HT-29 (cell line): ENCODE results near the gene C2CD4A. TPM values are rescaled to one million over a fixed set of nuclear protein-coding genes. Genes with fewer than 3 reads are reported as not detected.

Experiments
- DNase-seq: peaks from one replicate; pipeline ENCODE4 v3.0.0-alpha.2; 2015; ENCODE audit warnings: low spot score
- total RNA-seq: library from RNA; depleted of rRNA; stranded (reverse); fragments of >200 nt; shearing (Covaris generic); gene quantifications from 2 replicates; pipeline ENCODE4 v1.2.3, GENCODE V29; 2014

C2CD4A gene
- total RNA-seq, 1 experiment from 2014 or later: 0.58 TPM

DNA sequence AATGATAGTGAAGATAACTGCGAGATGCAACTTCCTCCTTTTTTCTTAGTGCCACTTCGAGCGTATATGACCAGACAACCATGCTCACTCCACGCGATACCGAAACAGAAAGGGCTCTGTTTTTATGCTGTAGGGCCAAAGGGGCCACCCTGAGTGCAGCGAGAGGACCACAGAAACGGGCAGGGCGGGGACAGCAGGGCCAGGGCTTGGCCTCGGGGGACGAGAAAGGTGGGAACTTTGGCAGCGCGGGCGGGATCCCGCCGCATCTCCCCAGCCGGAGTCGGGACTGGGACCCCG is 7.0 kb upstream of the C2CD4A start:
- peak; percentile 62 for DNase-seq

DNA sequence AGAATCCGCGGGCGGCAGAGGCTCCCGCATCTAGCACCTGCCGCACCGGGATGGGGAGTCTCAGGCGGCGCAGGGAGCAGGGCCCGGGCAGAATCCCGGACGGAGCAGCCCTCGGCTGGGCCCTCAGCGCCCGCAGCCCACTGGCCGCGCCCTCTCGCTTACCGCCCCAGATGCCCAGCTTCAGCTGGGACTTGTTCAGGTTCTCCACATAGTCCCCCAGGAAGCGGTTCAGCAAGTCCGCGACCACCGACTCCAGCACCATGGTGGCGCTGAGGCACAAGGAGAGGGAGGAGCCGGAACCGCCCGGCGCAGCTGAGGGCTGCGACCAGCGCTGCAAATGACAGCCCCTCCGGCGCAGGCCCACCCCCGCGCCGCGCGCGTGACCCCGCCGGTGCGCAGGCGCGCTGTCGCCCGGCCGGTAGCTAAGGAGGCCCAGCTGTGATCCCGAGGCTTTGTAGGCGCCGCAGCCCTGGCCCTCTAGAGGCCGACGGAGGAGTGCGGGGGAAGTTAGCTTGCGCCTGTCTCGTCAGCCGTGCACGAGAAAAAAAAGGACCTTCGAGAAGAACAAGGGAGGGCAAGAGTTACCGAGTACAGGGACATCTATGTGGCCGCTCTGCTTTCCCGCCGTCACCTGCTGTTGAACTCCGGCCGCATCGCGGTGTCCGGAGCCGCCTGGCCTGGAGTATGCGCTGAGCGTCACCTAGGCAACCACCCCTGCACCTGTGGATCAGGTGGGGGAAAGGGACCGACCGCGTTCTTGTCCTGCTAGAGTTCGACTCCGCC is 6.5 kb upstream of the C2CD4A start, which contains the start of gene VPS13C:
Gene VPS13C (minus strand): TSS at position 335 of the 783 bp plus-strand sequence. CDS start 73 bp downstream, at position 262.
- DNase-seq: peak; percentile 97

DNA sequence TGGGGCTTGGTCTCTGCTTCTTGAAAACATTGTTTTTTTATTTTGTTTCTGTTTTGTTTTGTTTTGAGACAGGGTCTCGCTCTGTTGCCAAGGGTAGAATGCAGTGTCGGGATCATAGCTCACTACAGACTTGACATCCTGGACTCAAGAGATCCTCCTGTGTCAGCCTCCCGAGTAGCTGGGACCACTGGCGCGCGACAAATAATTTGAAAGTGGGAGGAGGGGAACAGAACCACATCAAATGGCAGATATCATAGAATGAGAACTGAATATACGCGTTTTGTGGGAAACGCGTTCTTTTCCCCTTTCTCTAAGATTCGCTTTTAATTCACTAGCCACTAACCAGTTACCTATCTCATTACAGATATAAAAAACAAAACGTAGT is 5.9 kb upstream of the C2CD4A start:
- DNase-seq: no peak

DNA sequence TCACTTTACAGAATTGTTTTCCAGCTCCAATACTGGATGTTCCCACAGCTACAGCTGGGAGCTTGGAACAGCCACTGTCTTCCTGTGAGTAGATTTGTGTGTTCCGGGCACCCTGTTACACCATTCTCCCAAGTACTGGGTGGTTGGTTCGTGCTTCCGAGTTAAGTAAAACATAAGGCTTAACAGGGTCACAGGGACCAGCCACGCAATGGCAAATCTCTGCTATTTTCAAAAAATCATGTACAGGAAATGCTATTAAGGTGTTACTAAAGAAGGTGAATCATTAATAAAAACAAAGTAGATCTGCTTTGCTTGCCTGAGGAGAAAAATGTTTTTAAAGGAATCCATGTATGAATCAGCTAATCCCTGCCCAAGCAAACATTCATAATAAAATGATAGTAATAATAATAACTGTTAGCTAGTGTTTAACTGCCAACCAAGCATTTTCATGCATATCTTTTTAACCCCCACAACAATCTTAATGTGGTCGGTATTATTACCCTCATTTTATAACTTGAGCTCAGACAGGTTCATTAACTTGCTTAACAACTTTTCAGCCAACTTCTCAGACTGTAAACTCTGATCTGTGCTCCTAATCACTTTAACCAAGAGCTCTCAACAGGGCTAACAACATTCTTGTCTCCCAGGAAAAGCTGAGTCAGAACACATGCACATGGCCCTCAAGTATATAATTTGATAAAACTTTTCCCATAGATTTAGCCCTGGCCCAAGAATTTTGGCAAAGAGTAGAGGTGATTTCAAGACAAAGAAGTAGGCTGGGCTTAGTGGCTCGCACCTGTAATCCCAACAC is 2.7 kb upstream of the C2CD4A start:
- DNase-seq: peak; percentile 68

DNA sequence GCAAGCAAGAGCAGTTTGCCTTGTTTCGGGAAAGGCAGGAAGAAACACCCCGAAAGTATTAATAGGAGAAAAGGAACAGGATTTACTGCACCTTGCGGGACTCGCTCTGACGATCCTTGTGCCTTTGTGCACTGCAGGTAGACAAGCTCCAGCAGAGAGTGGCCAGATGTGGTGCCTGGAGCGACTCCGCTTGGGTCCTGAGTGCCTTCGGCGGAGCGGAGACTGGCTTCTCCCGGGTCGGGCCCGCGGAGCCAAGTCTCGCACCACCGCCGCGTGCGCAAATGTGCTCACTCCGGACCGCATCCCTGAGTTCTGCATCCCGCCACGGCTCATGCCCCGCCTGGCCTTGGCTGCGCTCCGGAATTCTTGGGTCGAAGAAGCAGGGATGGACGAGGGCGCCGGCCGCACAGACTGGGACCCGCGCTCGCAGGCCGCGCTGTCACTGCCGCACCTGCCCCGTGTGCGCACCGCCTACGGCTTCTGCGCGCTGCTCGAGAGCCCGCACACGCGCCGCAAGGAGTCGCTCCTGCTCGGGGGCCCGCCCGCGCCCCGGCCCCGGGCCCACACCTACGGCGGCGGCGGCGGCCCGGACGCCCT is 769 bp downstream of the C2CD4A start:
- DNase-seq: peak; percentile 36

DNA sequence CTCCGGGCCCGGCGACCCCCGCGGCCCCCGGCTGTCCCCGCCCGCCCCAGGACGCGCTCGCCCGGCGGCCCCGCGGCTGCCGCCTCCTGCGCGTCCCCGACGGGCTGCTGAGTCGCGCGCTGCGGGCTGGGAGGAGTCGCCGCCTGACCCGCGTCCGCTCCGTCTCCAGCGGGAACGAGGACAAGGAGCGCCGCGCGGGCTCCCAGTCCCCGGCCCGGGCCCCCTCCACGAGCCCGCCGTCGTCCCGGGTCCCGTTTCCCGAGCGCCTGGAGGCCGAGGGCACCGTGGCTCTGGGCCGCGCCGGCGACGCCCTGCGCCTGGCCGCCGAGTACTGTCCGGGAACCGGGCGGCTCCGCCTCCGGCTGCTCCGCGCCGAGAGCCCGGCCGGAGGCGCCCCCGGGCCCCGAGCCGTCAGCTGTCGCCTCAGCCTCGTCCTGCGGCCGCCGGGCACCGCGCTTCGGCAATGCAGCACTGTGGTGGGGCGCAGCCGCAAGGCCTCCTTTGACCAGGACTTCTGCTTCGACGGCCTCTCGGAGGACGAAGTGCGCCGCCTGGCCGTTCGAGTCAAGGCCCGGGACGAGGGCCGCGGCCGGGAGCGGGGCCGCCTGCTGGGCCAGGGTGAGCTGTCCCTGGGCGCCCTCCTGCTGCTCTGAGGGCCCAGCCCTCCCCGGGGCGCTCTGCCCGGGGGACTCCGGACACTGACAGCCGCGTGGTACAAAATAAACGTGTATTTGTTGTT is 1.5 kb downstream of the C2CD4A start:
- peak; percentile 49 for DNase-seq

DNA sequence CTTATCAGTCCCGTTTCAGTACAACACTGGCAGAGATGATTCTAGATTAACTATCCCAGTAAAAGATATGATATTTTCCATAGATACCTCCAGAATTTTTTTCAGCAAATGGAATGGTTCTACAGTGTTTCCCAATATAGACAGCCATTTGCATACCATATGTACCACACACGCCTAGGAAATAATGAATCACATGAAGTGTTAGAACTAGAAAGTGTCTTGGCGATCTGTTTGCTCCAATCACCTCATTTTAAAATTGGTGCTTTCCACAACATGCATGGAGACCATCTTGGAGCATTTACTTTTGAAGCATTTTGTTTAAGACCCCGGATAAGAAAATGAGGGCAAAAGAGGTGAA is 2.0 kb downstream of the C2CD4A start:
- DNase-seq: peak; percentile 38

DNA sequence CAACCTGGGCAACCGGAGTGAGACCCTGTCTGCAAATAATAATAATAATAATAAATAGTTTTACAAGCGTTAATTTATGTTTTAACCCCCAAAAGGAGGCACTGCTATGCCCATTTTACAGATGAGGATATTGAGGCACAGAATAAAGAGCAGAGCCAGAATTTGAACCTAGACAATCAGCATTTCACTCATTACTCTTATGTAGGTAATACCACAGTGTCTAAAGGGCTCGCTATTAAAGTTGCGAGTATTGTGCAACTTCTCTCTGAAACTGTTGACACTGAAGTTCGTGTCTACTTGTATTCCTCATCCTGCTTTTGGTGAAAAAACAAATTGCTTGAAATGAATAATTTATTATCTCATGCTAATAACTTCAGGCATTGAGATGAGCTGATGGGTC is 2.8 kb downstream of the C2CD4A start:
- no peak for DNase-seq

DNA sequence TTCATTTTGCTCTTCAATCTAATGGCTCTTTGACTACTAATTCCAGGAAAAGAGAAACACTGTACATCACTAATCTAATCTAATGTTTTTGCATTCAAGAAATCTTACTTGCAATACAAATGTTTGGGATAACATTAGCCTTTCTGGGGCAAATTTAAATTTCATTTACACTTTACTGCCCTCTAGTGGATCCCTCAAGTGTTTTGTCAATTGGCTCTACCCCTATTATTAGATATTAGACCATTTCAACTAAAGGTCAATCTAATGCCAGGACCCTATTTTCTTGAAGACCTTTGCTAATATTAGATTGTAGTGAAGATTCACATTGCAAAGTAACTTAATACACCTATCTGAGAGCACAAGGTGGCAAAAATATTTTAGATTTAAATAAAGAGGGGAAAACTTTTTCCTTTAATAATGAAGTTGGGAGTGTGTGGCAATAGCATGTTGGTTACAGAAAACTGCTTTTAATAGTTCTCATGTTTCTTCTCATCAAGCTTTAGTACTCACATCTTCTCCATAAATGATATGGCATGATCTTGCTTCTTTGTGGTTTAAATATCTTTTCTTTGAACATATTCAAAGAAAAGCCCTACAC is 5.0 kb downstream of the C2CD4A start:
- peak; percentile 66 for DNase-seq

DNA sequence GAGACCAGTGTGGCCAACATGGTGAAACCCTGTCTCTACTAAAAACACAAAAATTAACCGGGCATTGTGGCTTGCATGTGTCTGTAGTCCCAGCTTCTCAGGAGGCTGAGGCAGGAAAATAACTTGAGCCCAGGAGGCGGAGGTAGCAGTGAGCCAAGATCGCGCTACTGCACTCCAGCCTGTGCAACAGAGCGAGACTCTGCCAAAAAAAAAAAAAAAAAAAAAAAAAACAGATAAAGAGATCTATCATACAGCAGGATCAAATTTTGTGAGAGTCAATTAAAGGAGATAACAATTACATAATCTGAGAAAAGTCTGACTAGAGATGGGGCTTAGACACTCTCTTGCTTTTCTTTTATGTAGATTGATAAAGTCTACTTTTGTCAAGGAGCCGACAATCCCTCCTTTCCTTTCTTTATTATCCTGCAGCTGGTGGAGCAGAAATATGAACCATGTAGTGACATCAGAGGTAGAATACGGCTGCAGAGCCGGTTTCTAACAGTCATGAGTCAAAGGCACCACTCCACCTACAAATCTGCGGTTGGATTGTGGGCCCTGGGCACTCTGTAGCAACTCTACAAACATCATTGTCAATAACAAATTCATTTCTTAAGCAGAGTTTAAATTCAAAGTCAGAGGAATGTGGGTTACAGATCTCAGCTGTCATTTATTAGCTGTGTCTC is 9.0 kb downstream of the C2CD4A start:
- peak; percentile 84 for DNase-seq

DNA sequence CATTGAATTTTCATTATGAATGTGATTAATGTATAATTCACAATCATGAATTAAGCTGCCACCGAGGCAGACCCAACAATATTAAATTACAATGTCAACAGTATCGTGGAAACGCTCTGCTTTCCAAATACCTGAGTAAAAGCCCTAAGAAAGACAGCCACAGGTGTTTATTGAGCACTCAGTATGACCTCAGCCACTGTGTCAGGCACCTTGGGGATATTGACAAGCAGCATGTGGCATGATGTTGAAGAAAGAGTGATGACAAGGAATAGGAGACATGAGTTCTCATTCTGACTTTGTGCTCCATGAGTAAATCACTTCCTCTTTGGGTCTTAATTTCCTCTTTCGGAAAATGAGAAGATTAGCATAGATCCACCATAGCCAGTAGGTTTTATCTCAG is 12.8 kb downstream of the C2CD4A start:
- DNase-seq: no peak

DNA sequence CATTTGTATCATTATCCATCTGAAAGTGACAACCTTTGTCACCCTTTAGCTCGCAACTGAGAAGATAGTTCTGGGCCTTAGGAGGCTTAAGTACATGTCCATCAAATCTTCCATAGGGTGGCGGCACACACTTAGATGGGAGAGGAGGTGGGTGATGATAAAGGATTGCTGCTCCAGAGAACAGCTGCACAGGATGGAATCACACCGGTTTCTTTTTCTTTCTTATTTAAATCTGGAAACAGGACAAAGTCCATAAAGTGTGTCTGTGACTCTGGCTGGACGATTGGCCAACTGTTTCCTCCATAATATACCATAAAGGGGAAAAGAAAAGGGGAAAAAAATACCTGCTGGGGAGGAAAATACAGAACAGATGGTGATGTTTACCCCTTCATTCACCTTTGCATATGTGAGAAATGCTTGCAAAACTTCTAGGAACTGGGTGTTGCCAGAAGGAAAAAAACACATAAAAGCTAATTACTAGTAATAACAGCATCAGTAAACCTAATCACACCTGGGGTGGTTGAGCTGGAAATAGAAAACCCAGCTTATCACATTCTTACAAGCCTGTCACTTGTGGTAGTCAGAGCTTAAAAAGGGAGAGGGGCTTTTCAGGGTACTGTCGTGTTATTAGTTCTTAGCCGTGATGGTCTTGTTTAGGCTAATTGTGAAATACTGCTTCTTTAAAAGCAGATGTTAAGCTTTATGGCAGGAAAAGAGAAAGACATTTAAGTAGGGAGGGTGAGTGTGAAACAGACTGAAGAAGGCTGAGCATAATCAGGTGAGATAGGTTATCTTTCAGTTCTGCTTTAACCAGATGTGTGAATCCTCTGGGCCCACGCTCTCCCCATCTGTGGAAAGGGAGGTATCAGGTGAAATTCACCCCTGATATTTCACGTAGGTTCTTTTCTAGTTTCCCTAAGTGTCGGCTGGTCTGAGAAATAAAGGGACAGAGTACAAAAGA is 16.7 kb downstream of the C2CD4A start:
- no peak for DNase-seq

DNA sequence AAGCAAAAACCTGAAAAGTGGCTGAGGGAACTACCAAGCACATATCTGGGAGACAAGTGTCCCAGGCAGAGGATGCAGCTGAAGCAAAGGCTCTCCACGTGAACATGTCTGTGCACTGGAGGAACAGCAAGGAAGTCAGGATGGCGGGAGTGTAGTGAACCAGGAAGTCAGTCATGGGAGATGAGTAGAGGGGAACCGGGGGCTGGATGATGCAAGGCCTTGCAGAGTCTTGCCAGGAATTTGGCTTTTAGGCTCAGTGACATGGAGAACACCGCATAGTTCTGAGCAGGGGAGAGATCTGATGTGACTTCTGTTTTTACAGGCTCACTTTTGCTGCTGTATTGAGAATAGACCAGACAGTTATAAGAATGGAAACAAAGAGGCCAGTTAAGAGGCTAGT is 19.0 kb downstream of the C2CD4A start:
- DNase-seq: no peak

DNA sequence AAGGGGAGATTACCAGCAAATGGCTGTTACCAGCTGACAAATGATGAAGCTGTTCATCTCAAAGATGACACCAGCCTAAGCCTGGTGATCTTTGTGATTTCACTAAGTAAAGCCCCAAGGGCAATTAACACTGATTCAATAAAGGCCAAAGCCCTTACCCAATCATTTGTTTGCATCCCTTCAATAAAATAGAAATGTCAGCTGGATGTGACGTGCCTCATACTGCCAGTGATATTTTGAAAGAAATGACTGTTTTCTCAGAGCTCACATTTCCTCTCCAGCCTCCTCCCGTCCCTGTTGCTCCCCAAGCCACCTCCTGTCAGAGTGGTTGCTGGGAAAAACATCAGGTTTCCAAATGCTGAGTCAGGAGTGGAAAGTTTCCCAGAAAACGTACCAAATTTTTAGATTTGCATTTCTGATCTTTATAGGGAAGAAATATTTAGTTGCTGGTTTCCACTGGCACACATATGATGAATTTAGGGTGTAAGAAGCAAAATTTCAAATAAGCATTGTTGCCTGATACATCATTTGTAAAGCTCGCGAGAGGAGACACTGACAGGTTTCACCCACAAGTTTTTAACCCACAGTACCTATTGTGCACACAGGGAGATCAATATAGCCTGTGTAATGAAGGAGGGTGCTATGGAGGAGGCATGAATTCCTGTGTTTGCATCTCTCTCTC is 21.0 kb downstream of the C2CD4A start:
- no peak for DNase-seq

DNA sequence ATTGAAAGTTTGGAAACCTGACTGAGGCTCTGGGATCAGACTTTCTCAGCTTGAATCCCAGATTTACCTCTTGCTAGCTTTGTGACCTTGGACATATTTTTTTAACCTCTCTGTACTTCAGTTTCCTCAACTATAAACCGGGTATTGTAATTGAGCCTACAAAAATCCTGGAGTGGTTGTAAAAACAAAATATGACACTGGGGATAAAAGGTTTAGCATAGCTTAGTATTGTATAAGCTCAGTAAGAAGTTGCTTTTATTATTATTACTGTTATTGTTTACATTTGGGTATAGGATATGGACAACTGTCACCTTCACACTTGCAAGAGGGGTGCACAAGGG is 21.5 kb downstream of the C2CD4A start:
- no peak for DNase-seq

DNA sequence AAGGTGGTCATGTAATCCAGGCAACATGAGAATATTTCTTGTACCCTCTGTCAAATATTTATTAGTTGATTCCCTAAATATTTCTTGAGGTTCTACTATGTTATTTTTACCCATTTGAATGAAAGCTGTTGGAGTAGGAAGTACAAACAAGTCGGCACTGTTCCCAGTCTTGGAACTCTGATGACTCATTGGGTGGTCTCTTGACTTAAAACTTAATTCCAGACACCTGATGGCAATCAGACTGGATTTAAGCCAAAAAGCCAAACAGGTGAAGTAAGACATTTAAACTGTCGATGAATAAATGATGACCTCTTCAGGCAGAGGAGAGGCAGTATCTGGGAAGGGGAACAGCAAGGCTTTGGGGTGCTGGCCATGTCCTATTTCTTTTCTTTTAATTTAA is 22.8 kb downstream of the C2CD4A start:
- peak; percentile 52 for DNase-seq

DNA sequence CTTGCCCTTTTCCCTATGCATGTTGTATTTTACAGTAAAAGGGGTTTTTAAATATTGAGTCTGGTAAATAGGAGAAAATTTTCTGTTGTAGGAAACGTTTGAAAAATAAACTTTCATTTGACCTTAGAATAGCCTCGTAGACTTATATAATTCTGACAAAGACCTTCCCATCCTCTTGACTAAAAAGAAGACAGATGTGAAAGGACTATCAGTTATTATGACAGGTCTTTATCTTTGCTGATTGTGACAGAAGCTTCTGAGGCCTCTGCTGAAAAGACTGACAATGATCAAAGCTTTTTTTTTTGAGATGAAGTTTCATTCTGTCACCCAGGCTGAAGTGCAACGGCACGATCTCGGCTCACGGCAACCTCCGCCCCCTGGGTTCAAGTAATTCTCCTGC is 24.2 kb downstream of the C2CD4A start:
- no peak for DNase-seq

DNA sequence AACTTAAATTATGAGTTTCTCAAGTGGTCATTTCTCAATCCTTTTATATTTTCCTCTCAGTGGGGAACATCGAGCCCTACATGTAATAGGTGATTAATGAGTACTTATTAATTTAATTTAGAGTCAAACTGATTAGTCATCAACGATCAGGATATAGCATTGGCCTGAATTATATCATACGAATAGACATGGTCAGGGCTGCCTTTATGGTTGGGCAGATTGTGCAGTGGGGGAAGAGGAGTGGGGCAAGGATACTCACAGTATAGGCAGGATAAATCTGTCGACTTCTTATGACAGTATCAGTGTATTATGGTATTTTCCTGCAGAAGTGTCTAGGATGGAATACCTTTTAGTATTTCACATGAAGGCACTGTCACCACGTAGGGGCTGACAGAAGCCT is 27.0 kb downstream of the C2CD4A start:
- DNase-seq: no peak

DNA sequence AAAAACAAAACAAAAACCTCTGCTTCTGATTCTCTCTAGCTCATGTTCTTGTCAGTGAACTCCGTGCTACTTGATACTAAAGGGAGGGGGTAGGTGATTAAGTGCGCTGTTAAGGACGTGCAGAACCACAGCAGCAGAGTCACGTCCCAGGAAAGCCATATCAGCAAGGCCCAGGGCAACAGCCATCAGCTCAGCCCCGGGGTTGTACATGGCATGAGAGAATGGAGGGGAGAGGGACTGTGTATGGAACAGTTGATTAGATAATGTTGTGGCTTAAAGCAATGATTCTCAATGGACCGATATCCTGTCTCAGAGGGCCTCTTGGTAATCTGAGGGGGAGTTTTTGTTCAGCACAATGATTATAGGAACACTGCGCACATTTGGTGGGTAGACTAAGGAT is 27.6 kb downstream of the C2CD4A start:
- no peak for DNase-seq
